ENCODE measurements around the gene CKAP2L. TPM values are rescaled to one million over a fixed set of nuclear protein-coding genes. Genes with fewer than 3 reads are reported as not detected.

The CKAP2L gene
- total RNA-seq: 4.0 and 7.6 TPM in 2 replicates

GRCh38 chr2:112764071-112765044, at the start of gene CKAP2L:
Gene CKAP2L, minus strand, starts transcription at chr2:112764609. Its CDS starts 11 bp downstream, at chr2:112764598.

GRCh38 chr2:112784199-112785189, 20.1 kb upstream of the CKAP2L start, which contains the start of gene IL1A:
Gene IL1A, minus strand, starts transcription at chr2:112784493. Its CDS starts 723 bp downstream, at chr2:112783770.

GRCh38 chr2:112720785-112721184, 43.6 kb downstream of the CKAP2L start, which contains the start of gene NT5DC4:
Gene NT5DC4, plus strand, starts transcription at chr2:112721020. Its CDS starts 60 bp downstream, at chr2:112721080.

Other genes with a start within 250 kb of the CKAP2L start
- gene POLR1B, start 222.1 kb downstream of the CKAP2L start, total RNA-seq: 9.2 and 11.3 TPM in 2 replicates
- 19.3 and 43.5 TPM in 2 replicates for gene CHCHD5, start 180.0 kb downstream of the CKAP2L start, total RNA-seq
- 226 and 235 TPM in 2 replicates for gene SLC20A1, start 118.7 kb downstream of the CKAP2L start, total RNA-seq
- not detected in 2 replicates for gene NT5DC4, start 43.6 kb downstream of the CKAP2L start, total RNA-seq
- gene IL1A, start 19.9 kb upstream of the CKAP2L start, total RNA-seq: under 0.01 TPM in 1 of 2 replicates, not detected in the other
- 0.18 TPM in 1 of 2 replicates, not detected in the other for gene IL1B, start 72.2 kb upstream of the CKAP2L start, total RNA-seq
- not detected in 2 replicates for gene IL37, start 146.6 kb upstream of the CKAP2L start, total RNA-seq
- gene IL36G, start 213.4 kb upstream of the CKAP2L start, total RNA-seq: not detected in 2 replicates
- not detected in 2 replicates for gene IL36A, start 240.8 kb upstream of the CKAP2L start, total RNA-seq

Data from myometrial cell (primary cell).